Cardiac septum (tissue), 1 donor: ENCODE measurements around the gene SARS2. TPM values are rescaled to one million over a fixed set of nuclear protein-coding genes. Genes with fewer than 3 reads are reported as not detected.
"Not testable (repeated sequence)": the region's sequence is repeated elsewhere in the genome, so short reads cannot be mapped to it uniquely, and the experiment has no call there.

ENCODE experiments used
- DNase-seq: peaks from one replicate; pipeline ENCODE4 v3.0.0-alpha.2; 2020; ENCODE audit warnings: low spot score
- intact Hi-C: fragments of 100-400 bp; cut with DNase I; formaldehyde crosslinking; loops from one replicate; pipeline ENCODE4 v1.14.0; 2022
- total RNA-seq: library from RNA; stranded (reverse); fragmentation: NEBNext Ultra II Directional; extraction: Animal tissue kit (Norgen Biotek cat#: 25700); gene quantifications from one replicate; pipeline ENCODE4 v1.2.1, GENCODE V29; 2021
- donor health status: DM: no; HTN: no; CAD: no.

SARS2 gene
- total RNA-seq, 1 donor from 2014 or later = 12.6 TPM

GRCh38 chr19:38900202-38900629, 30.3 kb downstream of the SARS2 start:
- no peak for DNase-seq
- intact Hi-C loops = no loop called here

- DNase-seq = peak; percentile 100
- intact Hi-C loops = loop anchor here (2.0 to 5.0 kb wide), 2 partner anchors 31 to 47 kb away; partner anchors contain the start of genes MRPS12 and SARS2
Measured at GRCh38 chr19:38899447-38900201, 30.9 kb downstream of the SARS2 start, which contains the start of the genes NFKBIB and SIRT2. Gene NFKBIB, plus strand, starts transcription at chr19:38899969. Its CDS starts 64 bp downstream, at chr19:38900033. Gene SIRT2, minus strand, starts transcription at chr19:38899618. Its CDS starts 97 bp downstream, at chr19:38899521.

- DNase-seq = no peak
- intact Hi-C loops = loop anchor here (2.0 to 5.0 kb wide), 2 partner anchors 32 to 47 kb away; partner anchors contain the start of genes MRPS12 and SARS2
Measured at GRCh38 chr19:38898788-38899446, 31.6 kb downstream of the SARS2 start.

- DNase-seq = no peak
- intact Hi-C loops = loop anchor here (5.0 kb wide), 1 partner anchor 43 kb away; no protein-coding TSS in a partner anchor
Measured at GRCh38 chr19:38894968-38895367, 35.6 kb downstream of the SARS2 start.

- intact Hi-C loops = no loop called here
- DNase-seq = no peak
Measured at GRCh38 chr19:38893341-38893771, 37.2 kb downstream of the SARS2 start.

GRCh38 chr19:38892841-38893240, 37.7 kb downstream of the SARS2 start:
- DNase-seq = no peak
- intact Hi-C loops = no loop called here

GRCh38 chr19:38891771-38892170, 38.8 kb downstream of the SARS2 start:
- no peak for DNase-seq
- intact Hi-C loops = no loop called here

GRCh38 chr19:38890686-38891085, 39.9 kb downstream of the SARS2 start:
- intact Hi-C loops = no loop called here
- DNase-seq = no peak

GRCh38 chr19:38889803-38890202, 40.8 kb downstream of the SARS2 start:
- no peak for DNase-seq
- intact Hi-C loops = no loop called here

GRCh38 chr19:38888876-38889275, 41.7 kb downstream of the SARS2 start:
- DNase-seq = no peak
- intact Hi-C loops = no loop called here

- DNase-seq, intact Hi-C loops: not testable (repeated sequence)
Measured at GRCh38 chr19:38884691-38885090, 45.9 kb downstream of the SARS2 start.

GRCh38 chr19:38883286-38883685, 47.3 kb downstream of the SARS2 start:
- intact Hi-C loops = no loop called here
- no peak for DNase-seq

GRCh38 chr19:38880882-38881609, 49.5 kb downstream of the SARS2 start:
- DNase-seq = no peak
- intact Hi-C loops = no loop called here

GRCh38 chr19:38880076-38880881, 50.3 kb downstream of the SARS2 start:
- intact Hi-C loops = no loop called here
- DNase-seq = no peak

- no peak for DNase-seq
- intact Hi-C loops = no loop called here
Measured at GRCh38 chr19:38879400-38879751, 51.2 kb downstream of the SARS2 start.

- no peak for DNase-seq
- intact Hi-C loops = no loop called here
Measured at GRCh38 chr19:38878575-38879399, 51.8 kb downstream of the SARS2 start.

- peak; percentile 84 for DNase-seq
- intact Hi-C loops = no loop called here
Measured at GRCh38 chr19:38877781-38878574, 52.6 kb downstream of the SARS2 start, which contains the start of gene RINL. Gene RINL, minus strand, starts transcription at chr19:38878275. Its CDS starts 1,533 bp downstream, at chr19:38876742.
